Smooth muscle cell of the brain vasculature (primary cell): ENCODE measurements around the gene FRMPD2.
"Not testable (repeated sequence)": the region's sequence is repeated elsewhere in the genome, so short reads cannot be mapped to it uniquely, and the experiment has no call there.

Experiments used
- DNase-seq: peaks from one replicate; pipeline ENCODE4 v3.0.0-alpha.2; 2012; ENCODE audit warnings: low read depth, low spot score

The FRMPD2 gene

DNA sequence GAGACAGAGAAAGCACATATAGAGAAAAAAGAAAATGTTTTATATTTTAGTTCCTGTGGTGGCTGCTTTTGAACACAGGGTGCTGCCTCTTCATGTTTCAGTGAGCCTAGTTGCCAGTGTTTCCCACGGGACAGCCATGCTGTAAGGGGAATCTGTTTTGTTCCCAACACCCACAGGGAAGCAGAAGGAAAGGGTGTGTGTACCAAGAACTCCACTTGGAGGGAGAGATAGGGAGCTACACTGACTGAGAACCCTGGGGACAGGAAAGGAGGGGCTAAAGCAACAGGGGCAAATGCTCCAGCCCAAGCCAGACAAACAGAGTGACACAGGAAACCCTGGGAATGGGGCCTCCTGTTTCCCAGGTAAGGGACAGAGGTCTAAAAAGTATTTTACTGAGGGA is 40.2 kb downstream of the FRMPD2 start:
- DNase-seq, result no peak

- no peak for DNase-seq
These were observed 40.9 kb downstream of the FRMPD2 start for GRCh38 chr10:48233559-48234005.

- no peak for DNase-seq
These were observed 41.6 kb downstream of the FRMPD2 start for GRCh38 chr10:48232717-48233447.

DNA sequence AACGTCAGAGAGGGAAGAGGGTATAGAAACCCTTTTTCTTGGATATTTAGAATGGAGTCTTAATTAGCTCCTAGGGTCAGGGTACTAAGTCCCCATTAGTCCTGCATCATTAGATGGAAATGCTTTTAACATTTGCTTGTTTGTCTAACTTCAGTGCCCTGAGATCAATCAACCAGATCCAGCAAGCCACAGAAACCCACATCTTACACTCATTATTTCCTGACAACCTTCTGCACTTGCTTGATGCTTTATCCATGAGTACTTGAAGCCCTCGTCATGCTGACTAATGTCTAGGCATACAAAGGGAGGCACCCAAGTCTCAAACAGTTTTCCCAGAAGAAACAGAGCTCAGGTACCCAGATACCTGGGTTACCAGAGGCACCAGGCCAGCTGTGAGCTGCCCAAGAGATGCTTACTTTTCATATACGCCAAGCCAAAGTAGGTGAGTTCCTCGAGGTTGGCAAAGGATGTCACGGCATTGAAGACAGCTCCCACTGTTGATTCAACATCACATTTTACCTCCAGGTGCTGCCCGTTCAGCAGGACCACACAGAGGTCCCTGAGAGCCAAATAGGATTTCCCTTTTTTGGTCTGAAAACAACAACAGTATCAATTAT is 42.7 kb downstream of the FRMPD2 start:
- DNase-seq, result no peak

DNA sequence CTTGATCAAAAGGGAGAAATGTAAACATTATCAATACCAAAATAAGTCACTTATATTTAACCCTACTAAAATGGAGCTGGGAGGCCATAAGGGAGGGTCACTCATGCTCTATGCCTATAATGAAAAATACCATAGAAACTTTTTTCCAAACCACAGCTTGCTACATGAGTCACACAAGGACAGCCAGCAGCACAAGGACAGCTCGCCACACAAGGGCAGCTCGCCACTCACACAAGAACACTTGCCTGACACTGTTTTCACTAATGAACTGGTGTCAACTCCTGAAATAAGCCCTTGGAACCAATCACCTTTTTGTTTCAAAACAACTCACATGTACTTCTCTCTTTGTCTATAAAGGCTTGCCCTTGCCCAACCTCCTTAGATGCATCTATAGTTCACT is 43.3 kb downstream of the FRMPD2 start:
- no peak for DNase-seq

DNA sequence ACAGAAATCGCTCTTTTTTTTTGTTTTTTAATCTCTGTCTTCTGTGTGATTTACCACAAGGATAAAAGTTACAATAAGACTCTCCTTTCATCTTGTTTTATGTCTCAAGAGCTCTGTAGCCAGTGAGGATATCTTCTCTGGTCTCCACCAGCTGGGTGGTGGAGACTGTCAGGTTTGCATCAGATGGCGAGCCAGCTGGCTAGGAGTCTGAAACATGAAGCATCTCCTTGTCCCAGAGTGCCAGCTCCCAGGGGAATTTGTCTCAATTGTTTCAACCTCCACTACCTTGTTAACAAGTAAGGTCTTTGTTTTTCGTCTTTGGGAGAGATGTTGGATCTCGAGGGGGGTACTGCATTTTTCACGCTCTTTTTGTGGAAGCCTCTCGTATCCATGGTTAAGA is 47.3 kb downstream of the FRMPD2 start:
- DNase-seq, result no peak

DNA sequence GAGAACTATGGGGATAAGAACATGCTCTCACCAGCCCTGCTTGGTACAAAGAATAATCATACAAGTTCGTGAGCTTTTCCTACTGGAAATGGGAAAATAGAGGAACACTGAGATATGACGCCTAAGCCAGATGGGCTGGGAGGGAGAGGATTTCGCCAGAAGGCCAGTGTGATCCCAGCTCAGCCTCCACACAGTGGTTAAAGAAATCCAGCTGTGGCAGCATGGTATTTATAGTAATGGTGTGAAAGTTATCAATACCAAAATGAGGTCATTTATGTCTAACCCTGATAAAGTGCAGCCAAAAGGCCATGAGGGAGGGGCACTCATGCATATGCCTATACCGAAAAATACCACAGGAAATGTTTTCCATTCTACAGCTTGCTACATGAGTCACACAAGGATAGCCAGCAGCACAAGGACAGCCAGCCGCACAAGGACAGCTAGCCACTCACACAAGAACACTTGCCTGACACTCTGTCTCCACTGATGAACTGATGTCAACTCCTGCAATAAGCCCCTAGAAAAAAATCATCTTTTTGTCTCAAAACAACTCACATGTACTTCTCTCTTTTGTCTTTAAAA is 49.4 kb downstream of the FRMPD2 start:
- DNase-seq, result no peak

DNA sequence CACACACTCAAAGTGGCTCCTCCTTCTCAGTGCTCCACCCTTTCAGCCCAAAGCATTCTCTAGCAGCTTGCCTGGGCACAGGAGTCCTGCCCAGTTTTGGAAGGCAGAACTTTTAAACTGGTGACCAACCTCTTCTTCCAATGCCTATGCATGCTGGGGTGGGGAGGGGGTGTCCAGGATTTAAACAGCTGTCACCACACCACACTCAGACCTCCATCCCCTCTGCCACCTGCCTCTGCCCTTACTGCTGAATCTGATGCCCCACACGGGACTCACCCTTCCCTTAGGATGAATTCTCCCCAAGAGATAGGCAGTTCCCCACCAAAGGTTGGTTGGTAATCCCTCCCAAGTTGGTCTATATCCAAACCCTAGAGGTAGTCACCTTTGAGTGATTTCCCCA is 50.2 kb downstream of the FRMPD2 start:
- DNase-seq, result no peak

- no peak for DNase-seq
These were observed 52.7 kb downstream of the FRMPD2 start for GRCh38 chr10:48221814-48222213.

GRCh38 chr10:48221031-48221430 is 53.5 kb downstream of the FRMPD2 start:
- not testable (repeated sequence) for DNase-seq

DNA sequence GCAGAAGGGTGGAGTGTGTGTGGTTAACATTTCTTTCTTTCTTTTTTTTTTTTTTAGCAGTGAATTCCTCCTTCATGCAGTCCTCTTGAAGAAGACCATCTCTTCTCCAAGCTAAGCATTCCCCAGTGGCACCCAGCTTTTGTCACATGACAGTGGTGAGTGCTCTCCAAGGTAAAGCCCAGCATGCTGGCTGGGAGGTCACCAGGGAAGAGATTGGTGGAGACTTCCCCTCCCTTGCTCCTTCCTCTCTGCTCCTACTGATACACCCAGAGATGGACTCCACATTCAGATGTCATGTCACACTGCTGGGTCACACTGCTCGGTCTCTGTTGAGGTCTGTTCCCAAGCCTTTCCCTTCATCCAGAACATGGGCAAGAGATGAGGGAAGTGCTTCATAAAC is 55.3 kb downstream of the FRMPD2 start:
- DNase-seq, result no peak

DNA sequence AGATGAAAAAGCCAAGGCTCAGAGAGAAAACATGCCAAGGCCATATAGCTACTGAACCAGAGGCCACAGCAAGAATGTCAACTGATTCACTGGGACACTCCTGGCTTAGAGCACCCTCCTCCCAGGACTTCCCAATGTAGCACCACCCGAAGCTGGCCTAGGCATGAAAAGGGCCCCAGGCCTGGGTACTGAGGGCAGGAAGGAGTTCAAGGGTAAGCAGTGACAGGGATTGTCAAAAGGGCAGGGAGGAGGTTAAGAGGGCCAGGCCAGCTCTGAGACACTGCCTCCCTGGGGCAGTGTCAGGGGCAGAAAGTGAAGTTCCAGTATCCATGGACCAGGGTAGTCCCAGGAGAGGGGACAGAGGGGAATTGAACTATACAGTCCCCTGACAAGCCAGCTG is 57.8 kb downstream of the FRMPD2 start:
- no peak for DNase-seq

- DNase-seq, result no peak
These were observed 58.3 kb downstream of the FRMPD2 start for GRCh38 chr10:48216204-48216505.

GRCh38 chr10:48215486-48216203 is 58.9 kb downstream of the FRMPD2 start:
- DNase-seq, result peak; percentile 10

- no peak for DNase-seq
These were observed 59.6 kb downstream of the FRMPD2 start for GRCh38 chr10:48214716-48215485.

DNA sequence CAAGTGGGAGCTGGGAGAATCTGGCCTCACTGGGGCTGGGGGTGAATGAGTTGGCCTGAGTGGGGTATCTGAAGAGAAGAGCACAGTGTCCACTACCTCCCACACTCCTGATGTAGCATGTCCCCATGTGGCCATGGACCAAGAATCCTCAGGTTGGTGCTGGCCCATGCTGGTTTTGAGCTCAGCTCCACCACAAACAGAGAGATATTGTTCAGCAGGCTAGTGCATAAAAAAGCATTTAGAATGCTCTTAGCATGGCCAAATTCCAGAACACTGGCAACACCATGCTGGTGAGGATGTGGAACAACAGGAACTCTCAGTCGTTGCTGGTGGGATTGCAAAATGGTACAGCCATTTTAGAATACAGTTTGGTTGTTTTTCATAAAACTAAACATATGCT is 61.4 kb downstream of the FRMPD2 start:
- no peak for DNase-seq

- no peak for DNase-seq
These were observed 62.7 kb downstream of the FRMPD2 start for GRCh38 chr10:48211777-48212176.

DNA sequence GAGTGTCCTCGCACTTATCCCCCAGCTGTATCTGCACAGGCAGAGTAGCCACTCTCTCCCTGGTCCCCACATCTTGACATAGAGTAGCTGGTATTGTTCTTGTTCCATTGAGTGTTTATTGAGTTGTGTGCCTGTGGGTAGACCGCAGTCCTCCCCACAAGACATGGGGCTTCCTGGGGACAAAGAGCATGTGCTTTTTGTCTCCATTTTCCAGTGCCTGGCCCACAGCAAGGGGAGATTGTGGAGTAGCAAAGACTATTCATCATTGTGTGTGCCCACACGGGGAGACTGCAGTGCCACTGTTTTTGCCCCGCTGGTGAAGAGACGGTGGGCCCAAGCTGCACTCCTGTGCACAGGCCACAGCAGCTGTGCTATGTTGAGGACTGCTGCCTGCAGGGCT is 63.5 kb downstream of the FRMPD2 start:
- DNase-seq, result no peak

DNA sequence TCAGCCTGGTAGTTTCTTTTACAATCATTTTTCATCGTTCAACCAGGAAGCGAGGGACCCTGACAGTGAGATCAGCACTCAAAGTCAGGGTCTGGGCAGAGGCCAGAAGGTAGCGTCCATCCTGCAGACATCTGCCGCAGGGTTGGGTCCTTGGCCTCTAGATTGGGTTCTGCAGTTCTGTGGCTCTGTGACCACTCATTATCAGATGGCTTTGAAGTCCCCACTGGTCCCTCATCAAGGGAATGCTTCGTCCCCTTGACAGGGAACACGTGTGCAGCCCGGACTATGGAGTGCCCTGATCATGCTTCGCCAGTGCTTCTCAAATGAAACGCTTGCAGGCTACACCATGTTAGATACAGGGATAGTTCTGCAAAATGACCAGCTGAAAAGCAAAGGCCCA is 64.1 kb downstream of the FRMPD2 start:
- DNase-seq, result no peak

- DNase-seq, result no peak
These were observed 65.3 kb downstream of the FRMPD2 start for GRCh38 chr10:48209241-48209640.

GRCh38 chr10:48207853-48208252 is 66.6 kb downstream of the FRMPD2 start:
- DNase-seq, result no peak
